ENCODE results near the gene IQCM.
A peak's percentile ranks its signal among the peaks of the same experiment; 100 is the strongest.

The IQCM gene

GRCh38 chr4:149766135-149766534 lies 49.5 kb downstream of the IQCM start:
- no peak for FAIRE-seq

- FAIRE-seq: no peak
These were observed 50.0 kb downstream of the IQCM start for GRCh38 chr4:149765630-149766029.

GRCh38 chr4:149755969-149756368 lies 59.7 kb downstream of the IQCM start:
- no peak for FAIRE-seq

GRCh38 chr4:149754526-149754925 lies 61.1 kb downstream of the IQCM start:
- FAIRE-seq: no peak

GRCh38 chr4:149752729-149753128 lies 62.9 kb downstream of the IQCM start:
- no peak for FAIRE-seq

- no peak for FAIRE-seq
These were observed 64.5 kb downstream of the IQCM start for GRCh38 chr4:149751174-149751573.

- peak; percentile 58 for FAIRE-seq
These were observed 65.9 kb downstream of the IQCM start for GRCh38 chr4:149749784-149750183.

GRCh38 chr4:149747646-149748045 lies 68.0 kb downstream of the IQCM start:
- FAIRE-seq: no peak

- no peak for FAIRE-seq
These were observed 69.4 kb downstream of the IQCM start for GRCh38 chr4:149746276-149746675.

GRCh38 chr4:149741186-149741831 lies 74.3 kb downstream of the IQCM start:
- FAIRE-seq: no peak

- FAIRE-seq: no peak
These were observed 77.5 kb downstream of the IQCM start for GRCh38 chr4:149738156-149738555.

GRCh38 chr4:149735796-149736195 lies 79.8 kb downstream of the IQCM start:
- FAIRE-seq: no peak

GRCh38 chr4:149728444-149728843 lies 87.2 kb downstream of the IQCM start:
- no peak for FAIRE-seq

- no peak for FAIRE-seq
These were observed 88.0 kb downstream of the IQCM start for GRCh38 chr4:149727663-149728062.

GRCh38 chr4:149723065-149723464 lies 92.6 kb downstream of the IQCM start:
- no peak for FAIRE-seq

GRCh38 chr4:149719806-149720205 lies 95.8 kb downstream of the IQCM start:
- FAIRE-seq: peak; percentile 93

GRCh38 chr4:149719357-149719756 lies 96.3 kb downstream of the IQCM start:
- FAIRE-seq: no peak

- no peak for FAIRE-seq
These were observed 97.1 kb downstream of the IQCM start for GRCh38 chr4:149718500-149718899.

- FAIRE-seq: no peak
These were observed 98.9 kb downstream of the IQCM start for GRCh38 chr4:149716728-149717127.

- FAIRE-seq: no peak
These were observed 99.6 kb downstream of the IQCM start for GRCh38 chr4:149715822-149716585.

GRCh38 chr4:149713031-149713430 lies 102.6 kb downstream of the IQCM start:
- FAIRE-seq: no peak

- FAIRE-seq: no peak
These were observed 103.9 kb downstream of the IQCM start for GRCh38 chr4:149711593-149712365.

GRCh38 chr4:149709640-149710039 lies 106.0 kb downstream of the IQCM start:
- no peak for FAIRE-seq
